ENCODE results near the gene AMACR.

Gene AMACR

DNA sequence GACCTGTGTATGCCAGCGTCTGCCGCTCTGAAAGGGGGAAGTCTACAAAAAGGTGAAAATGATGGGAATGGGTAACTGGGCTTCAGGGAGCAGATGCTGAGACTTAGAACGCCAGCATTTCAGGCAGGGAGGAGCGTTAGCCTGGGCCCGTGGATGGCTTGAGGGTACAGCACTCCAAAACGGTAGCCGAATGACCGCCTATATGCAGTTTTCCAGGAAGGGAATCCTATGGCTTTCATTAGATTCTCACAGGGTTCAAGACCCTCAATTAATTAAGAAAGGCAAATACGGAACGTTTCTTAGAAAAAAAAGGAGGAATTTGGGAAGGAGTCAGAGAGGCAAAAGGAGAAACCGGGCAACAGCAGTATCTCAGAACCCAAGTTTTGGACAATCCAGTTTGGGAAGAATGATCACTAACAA lies 639 bp downstream of the AMACR start:
- peak; percentile 25 for DNase-seq (ENCODE audit: low read depth)

DNA sequence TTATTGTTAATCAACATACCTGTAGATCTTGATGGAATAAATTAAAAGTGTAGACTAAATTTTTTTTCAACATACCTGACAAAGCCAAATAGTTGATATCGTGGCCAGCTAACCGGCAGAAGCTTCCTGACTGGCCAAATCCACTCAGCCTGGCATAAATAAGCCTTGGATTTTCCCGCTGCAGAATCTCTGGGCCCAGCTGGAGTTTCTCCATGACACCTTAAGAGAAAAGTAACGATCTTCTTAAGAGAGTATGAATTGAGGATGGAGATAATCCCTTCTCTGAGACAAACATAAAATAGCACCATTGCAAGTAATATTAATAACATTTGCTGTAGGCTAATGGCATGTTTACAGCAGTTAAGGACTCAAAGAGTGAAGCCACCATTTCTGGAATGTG lies 2.2 kb downstream of the AMACR start:
- DNase-seq (ENCODE audit: low read depth) = no peak

- no peak for DNase-seq (ENCODE audit: low read depth)
Observed at GRCh38 chr5:34005211-34005610, 2.6 kb downstream of the AMACR start.

GRCh38 chr5:34003941-34004340 lies 3.9 kb downstream of the AMACR start:
- DNase-seq (ENCODE audit: low read depth) = no peak

- DNase-seq (ENCODE audit: low read depth) = no peak
Observed at GRCh38 chr5:34002629-34003328, 5.1 kb downstream of the AMACR start.

- peak; percentile 35 for DNase-seq (ENCODE audit: low read depth)
Observed at GRCh38 chr5:34001241-34001841, 6.5 kb downstream of the AMACR start.

- DNase-seq (ENCODE audit: low read depth) = no peak
Observed at GRCh38 chr5:33999978-34000377, 7.9 kb downstream of the AMACR start.

DNA sequence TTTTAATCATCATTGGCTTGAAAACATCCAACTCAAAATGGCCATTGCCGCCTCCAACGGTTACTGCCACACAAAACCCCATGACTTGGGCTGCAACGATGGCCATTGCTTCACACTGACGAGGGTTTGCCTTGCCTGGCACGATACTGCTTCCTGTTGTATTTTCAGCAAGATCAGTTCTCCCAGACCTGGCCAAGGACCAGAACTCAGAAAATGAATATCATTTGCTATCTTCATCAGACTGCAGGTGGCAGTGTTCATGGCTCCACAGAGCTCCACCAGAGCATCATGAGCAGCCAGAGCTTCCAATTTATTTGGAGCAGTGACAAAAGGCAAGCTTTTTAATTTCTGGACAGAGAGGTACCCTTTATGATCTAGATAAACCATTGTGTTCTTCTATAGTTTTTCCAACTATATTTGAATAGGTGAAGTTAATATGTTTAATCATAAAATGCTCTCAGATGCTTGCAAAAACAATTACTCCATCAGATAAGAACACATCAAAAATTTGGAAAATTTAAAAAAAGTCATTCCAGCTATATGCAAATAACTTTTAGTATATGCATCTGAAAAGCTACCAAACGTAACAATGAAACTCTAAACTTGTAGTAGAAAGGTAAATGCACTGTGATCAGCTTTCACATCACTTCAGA lies 10.4 kb downstream of the AMACR start:
- DNase-seq (ENCODE audit: low read depth) = peak; percentile 83

GRCh38 chr5:33995865-33996264 lies 12.0 kb downstream of the AMACR start:
- DNase-seq (ENCODE audit: low read depth) = no peak

- DNase-seq (ENCODE audit: low read depth) = peak; percentile 63
Observed at GRCh38 chr5:33994845-33995244, 13.0 kb downstream of the AMACR start.

- no peak for DNase-seq (ENCODE audit: low read depth)
Observed at GRCh38 chr5:33992864-33993263, 15.0 kb downstream of the AMACR start.

DNA sequence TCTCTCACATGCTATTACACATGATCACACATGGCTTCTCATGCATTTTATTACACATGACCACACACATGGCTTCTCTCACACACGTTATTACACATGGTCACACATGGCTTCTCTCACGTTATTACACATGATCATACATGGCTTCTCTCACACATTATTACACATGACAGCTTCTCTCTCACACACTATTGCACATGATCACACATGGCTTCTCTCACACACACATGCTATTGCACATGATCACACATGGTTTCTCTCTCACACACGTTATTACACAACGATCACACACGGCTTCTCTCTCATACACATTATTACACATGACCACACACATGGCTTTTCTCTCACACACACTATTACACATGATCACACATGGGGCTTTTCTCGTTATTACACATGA lies 22.4 kb downstream of the AMACR start:
- no peak for DNase-seq (ENCODE audit: low read depth)

- DNase-seq (ENCODE audit: low read depth) = no peak
Observed at GRCh38 chr5:33984671-33985124, 23.2 kb downstream of the AMACR start, which contains the start of gene SLC45A2. Gene SLC45A2 (minus strand): TSS chr5:33984693. CDS start chr5:33984583, 110 bp downstream.

DNA sequence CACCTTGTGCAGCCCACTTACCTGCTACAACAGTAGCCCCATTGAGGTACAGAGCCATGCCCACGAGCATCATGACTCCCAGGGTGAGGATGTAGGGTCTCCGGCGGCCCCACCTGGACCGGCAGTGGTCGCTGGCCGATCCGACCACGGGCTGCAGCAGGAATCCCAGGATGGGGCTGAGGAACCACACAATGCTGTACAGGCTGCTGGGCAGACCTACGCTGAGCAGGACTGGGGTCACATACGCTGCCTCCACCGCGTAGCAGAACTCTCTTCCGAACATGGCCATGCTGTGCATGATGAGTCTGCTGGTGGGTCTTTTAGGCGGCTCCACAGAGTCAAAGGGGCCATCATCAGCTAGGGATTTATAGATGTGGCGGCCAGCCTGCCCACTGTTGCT lies 23.7 kb downstream of the AMACR start:
- DNase-seq (ENCODE audit: low read depth) = no peak

GRCh38 chr5:33981408-33982162 lies 26.3 kb downstream of the AMACR start:
- no peak for DNase-seq (ENCODE audit: low read depth)

DNA sequence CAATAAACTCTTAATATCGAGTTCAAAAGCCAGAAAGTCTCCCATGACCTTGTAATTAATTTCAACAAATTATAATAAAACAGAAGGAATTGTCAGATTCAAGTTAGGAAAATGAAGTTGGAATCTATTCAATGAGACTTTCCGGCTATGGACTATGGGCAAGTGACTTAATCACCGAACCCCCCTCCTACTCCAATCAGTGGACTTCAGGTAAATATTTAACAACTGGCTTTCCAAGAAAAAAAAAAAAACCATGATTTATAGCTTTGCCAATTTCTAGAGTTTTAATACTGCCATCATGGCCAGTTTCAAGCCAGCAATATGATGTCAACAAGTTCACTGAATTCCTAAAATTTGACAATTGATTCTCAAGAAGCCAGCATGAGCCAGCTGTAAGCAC lies 27.8 kb downstream of the AMACR start:
- no peak for DNase-seq (ENCODE audit: low read depth)

- no peak for DNase-seq (ENCODE audit: low read depth)
Observed at GRCh38 chr5:33978306-33978705, 29.5 kb downstream of the AMACR start.

GRCh38 chr5:33976307-33976706 lies 31.5 kb downstream of the AMACR start:
- no peak for DNase-seq (ENCODE audit: low read depth)

- DNase-seq (ENCODE audit: low read depth) = no peak
Observed at GRCh38 chr5:33975852-33976251, 32.0 kb downstream of the AMACR start.

DNA sequence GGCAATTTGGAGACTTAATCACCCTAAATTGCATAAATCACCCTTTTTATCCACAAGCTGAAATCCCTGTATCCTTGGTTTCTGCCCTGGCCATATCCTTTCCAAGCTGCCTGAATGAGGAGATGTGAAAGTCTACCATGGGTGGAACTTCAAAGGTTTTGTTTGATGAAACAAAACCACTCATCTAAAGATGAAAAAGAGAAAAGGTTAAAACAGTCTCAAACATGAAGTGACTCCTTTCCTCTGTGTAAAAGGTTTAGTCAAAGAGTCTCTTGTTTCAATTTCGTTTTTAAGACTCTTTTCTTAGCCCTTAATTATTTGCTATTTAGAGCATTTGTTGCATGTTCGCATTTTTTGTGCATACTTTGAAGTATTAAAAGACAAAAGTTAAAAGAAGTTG lies 34.6 kb downstream of the AMACR start:
- DNase-seq (ENCODE audit: low read depth) = no peak

GRCh38 chr5:33969572-33970452 lies 38.0 kb downstream of the AMACR start:
- DNase-seq (ENCODE audit: low read depth) = peak; percentile 77

Data from ELR (cell line).